GM10266 (cell line): Measurements from ENCODE around the gene MVP.
"Not testable (repeated sequence)": the region's sequence is repeated elsewhere in the genome, so short reads cannot be mapped to it uniquely, and the experiment has no call there.

ENCODE experiments used
- DNase-seq: peaks from one replicate; pipeline ENCODE4 v3.0.0; 2012; ENCODE audit errors: extremely low spot score
- TF ChIP-seq, protein P1 (sequence below): IDR thresholded peaks from 2 replicates; pipeline ENCODE4 v1.5.1; 2012; ENCODE audit warnings: mild to moderate bottlenecking, low read depth; ENCODE audit not compliant: control insufficient read depth, insufficient read depth; ENCODE audit errors: missing control alignments

Gene MVP

GRCh38 chr16:29883987-29884386 is 63.7 kb downstream of the MVP start:
- DNase-seq, result no peak
- TF ChIP-seq, protein P1, sequence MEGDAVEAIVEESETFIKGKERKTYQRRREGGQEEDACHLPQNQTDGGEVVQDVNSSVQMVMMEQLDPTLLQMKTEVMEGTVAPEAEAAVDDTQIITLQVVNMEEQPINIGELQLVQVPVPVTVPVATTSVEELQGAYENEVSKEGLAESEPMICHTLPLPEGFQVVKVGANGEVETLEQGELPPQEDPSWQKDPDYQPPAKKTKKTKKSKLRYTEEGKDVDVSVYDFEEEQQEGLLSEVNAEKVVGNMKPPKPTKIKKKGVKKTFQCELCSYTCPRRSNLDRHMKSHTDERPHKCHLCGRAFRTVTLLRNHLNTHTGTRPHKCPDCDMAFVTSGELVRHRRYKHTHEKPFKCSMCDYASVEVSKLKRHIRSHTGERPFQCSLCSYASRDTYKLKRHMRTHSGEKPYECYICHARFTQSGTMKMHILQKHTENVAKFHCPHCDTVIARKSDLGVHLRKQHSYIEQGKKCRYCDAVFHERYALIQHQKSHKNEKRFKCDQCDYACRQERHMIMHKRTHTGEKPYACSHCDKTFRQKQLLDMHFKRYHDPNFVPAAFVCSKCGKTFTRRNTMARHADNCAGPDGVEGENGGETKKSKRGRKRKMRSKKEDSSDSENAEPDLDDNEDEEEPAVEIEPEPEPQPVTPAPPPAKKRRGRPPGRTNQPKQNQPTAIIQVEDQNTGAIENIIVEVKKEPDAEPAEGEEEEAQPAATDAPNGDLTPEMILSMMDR, result no peak

DNA sequence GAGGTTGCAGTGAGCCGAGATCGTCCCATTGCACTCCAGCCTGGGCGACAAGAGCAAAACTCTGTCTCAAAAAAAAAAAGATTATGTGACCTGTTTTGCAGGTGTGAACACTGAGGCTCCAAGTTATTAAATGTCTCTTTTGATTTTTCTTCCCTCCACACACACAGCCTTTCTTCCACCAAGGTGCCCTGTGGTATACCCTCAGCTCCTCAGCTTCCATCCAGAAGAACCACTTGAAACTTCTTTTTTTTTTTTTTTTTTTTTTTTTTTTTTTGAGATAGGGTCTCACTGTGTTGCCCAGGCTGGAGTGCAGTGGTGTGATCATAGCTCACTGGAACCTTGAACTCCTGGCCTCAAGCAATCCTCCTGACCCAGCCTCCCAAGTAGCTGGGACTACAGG is 69.1 kb downstream of the MVP start:
- DNase-seq, result not testable (repeated sequence)

- TF ChIP-seq, protein P1, result no peak
- DNase-seq, result no peak
Measured at GRCh38 chr16:29891525-29892457, 71.5 kb downstream of the MVP start.

GRCh38 chr16:29892458-29892813 is 72.2 kb downstream of the MVP start:
- TF ChIP-seq, protein P1, result no peak
- DNase-seq, result no peak

DNA sequence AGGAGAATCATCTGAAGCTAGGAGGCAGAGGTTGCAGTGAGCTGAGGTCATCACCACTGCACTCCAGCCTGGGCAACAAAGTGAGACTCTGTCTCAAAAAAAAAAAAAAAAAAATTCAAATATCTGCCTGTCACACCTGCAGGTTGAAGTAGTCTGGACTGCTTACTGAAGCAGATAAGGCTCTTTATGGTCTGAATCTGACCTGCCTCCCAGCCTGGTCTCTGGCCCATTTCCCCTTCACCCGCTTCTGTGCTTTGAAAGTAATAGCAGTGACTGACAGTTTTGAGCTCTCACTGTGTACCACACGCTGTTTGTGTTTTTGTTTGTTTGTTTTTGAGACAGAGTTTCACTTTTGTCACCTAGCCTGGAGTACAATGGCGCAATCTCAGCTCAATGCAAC is 73.3 kb downstream of the MVP start:
- no peak for DNase-seq
- TF ChIP-seq, protein P1, result no peak

DNA sequence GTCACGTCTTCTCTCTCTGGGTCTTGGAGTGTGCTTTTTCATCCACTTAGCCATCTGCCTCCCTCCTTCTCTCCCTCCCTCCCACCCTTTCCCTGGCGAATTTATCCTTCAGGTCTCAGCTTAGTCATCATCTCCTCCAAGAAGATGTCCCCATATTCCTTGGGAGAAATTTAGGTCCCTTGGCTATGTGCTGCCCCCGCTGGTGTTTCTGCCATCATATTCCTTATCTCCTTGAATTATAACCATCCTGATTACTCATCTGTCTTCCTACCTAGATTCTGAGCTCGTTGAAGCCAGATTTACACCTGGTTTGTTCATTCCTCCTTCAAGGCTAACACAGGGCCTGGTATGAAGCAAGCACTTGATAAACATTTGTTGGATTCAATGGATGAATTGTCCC is 74.1 kb downstream of the MVP start:
- TF ChIP-seq, protein P1, result no peak
- DNase-seq, result no peak

- TF ChIP-seq, protein P1, result no peak
- DNase-seq, result no peak
Measured at GRCh38 chr16:29896841-29897240, 76.6 kb downstream of the MVP start.
